ENCODE results near the gene RFTN1.

Gene RFTN1

DNA sequence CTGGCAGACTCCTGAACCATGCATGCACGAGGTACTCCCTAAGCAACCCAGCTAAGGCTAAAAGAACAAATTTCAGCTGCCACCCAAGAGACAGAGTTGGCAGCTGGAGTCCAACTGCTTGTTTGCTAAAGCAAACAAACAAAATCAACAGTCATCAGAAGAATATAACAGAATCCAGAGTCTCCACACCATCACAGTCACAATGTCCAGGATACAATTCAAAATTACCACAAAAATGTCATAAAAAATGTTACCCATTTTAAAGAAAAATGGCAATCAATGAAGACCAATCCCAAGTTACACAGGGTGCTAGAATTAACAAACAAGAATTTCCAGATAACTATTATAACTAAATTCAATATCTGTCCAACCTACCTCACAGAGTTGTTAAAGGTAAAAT lies 42.9 kb downstream of the RFTN1 start:
- Histone ChIP-seq H3K36me3 (no peaks in the 10 kb centered on the region), H3K4me1 (no peaks in the 10 kb centered on the region; the same call in none of the 2 replicates), H3K27me3 (no peaks in the 10 kb centered on the region), H3K4me3 (ENCODE audit: low read depth, low read length) (no peak overlapping the region), H3K9me3 (no peaks in the 10 kb centered on the region)
- TF ChIP-seq, protein P1, sequence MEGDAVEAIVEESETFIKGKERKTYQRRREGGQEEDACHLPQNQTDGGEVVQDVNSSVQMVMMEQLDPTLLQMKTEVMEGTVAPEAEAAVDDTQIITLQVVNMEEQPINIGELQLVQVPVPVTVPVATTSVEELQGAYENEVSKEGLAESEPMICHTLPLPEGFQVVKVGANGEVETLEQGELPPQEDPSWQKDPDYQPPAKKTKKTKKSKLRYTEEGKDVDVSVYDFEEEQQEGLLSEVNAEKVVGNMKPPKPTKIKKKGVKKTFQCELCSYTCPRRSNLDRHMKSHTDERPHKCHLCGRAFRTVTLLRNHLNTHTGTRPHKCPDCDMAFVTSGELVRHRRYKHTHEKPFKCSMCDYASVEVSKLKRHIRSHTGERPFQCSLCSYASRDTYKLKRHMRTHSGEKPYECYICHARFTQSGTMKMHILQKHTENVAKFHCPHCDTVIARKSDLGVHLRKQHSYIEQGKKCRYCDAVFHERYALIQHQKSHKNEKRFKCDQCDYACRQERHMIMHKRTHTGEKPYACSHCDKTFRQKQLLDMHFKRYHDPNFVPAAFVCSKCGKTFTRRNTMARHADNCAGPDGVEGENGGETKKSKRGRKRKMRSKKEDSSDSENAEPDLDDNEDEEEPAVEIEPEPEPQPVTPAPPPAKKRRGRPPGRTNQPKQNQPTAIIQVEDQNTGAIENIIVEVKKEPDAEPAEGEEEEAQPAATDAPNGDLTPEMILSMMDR (IDR thresholded peaks at IDR 0.05; ENCODE audit: low read depth, low read length): no peak
- DNase-seq: no peak

DNA sequence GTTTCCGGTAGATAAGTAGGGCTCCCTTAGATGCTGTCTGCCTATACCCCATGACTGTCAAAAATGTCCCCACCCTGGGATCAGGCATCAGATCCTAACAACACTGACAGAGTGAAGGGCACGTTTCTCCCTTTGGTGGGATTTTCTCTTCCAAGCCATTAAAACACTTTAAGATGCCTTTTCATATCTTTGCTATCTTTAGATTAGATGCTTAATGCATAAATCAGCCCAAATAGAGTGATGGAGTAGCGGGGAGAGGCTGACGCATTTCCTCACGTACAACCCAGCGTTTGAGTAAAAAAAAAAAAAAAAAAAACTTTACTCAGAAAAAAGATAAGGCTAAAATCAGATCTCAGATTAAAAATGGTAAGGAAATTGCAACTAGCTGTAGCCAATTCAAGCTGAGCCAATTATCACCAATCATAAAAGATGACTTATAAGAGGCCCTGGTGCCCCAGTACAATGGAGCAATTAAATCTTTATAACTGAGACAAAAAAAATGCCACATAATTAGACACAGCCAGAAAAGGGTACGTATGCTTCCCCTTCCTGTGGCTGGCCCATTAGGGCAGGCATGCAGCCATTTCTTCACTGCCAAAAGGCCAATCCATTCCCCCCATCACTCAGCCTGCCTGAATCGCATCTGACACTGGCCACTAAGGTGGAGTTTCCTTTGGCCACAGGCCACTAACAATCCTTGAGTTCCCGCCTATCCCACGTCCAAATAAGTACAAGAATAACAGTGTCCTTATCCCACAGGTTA lies 45.0 kb downstream of the RFTN1 start:
- Histone ChIP-seq H3K36me3 (no peaks in the 10 kb centered on the region), H3K4me3 (ENCODE audit: low read depth, low read length) (no peak overlapping the region)

DNA sequence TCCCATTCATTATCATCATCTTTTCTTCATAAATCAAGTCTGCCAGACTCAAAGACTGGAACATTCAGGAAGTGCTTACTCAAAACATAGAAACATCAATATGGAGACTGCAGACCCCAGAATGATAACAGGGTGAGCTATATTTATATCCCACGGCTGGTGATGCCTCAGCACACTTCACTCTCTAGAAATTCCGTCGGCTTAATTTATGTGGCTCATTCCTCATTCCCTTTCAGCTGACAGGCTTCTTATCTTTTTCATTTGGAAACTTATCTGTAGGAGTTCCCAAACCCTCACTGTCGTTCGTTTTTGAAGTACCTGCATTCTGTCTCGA lies 45.5 kb downstream of the RFTN1 start:
- TF ChIP-seq, protein P1 (IDR thresholded peaks at IDR 0.05; ENCODE audit: low read depth, low read length): no peak
- Histone ChIP-seq H3K27me3 (no peaks in the 10 kb centered on the region), H3K4me3 (ENCODE audit: low read depth, low read length) (no peak overlapping the region), H3K36me3 (no peaks in the 10 kb centered on the region), H3K9me3 (no peaks in the 10 kb centered on the region), H3K4me1 (no peaks in the 10 kb centered on the region; the same call in none of the 2 replicates)
- DNase-seq: no peak

More for the DNA sequence above, 45.0 kb downstream of the RFTN1 start:
- Histone ChIP-seq H3K4me1 (no peaks in the 10 kb centered on the region; the same call in none of the 2 replicates), H3K27me3 (no peaks in the 10 kb centered on the region), H3K9me3 (no peaks in the 10 kb centered on the region)
- no peak for DNase-seq
- TF ChIP-seq, protein P1 (IDR thresholded peaks at IDR 0.05; ENCODE audit: low read depth, low read length): no peak

DNA sequence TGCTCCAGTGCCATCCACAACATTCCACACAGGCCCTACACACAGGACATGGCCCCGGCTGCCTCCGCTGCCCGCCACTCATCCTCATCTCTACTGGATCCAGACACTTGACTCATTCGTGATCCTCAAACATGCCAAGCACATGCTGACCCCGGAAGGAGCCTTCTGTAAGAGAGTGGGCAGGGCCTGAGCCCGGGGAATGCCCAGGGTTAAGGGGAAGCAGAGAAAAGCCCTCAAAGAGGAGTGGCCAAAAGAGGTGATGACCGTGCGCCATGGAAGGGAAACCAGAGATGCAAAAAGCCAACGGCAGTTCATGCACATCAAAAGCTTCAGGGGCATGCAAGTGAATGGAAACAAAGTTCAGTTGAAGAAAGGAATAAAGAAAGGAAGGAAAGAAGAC lies 46.1 kb downstream of the RFTN1 start:
- Histone ChIP-seq H3K36me3 (no peaks in the 10 kb centered on the region), H3K9me3 (no peaks in the 10 kb centered on the region), H3K27me3 (no peaks in the 10 kb centered on the region), H3K4me1 (peaks cover under 1% of the 10 kb centered on the region), H3K4me3 (ENCODE audit: low read depth, low read length) (no peak overlapping the region)
- no peak for DNase-seq
- TF ChIP-seq, protein P1 (IDR thresholded peaks at IDR 0.05; ENCODE audit: low read depth, low read length): no peak

DNA sequence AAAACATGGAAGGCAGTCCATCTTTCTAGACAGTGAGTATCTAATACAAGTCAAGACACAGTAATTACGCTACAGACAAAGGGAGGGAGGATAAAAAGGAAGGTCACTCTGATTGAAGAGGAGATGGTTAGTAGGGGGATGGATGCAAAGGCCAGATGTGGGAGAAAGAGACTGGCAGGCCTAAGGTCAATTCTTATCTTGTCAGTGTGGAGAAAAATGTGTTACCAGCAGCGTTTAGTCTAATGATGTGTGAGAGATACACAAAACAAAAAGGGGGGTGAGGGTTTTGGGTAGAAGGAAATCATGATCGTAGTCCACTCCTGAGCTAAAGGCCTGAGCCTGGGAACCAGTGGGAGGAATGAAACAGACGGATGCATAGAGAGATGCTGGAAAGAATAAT lies 46.7 kb downstream of the RFTN1 start:
- no peaks in the 10 kb centered on the region for H3K36me3 ChIP-seq
- H3K9me3 ChIP-seq: no peaks in the 10 kb centered on the region
- peaks cover 4% of the 10 kb centered on the region for H3K4me1 ChIP-seq
- TF ChIP-seq, protein P1 (IDR thresholded peaks at IDR 0.05; ENCODE audit: low read depth, low read length): no peak
- no peak for DNase-seq
- H3K27me3 ChIP-seq: no peaks in the 10 kb centered on the region
- H3K4me3 ChIP-seq (ENCODE audit: low read depth, low read length): no peak overlapping the region

DNA sequence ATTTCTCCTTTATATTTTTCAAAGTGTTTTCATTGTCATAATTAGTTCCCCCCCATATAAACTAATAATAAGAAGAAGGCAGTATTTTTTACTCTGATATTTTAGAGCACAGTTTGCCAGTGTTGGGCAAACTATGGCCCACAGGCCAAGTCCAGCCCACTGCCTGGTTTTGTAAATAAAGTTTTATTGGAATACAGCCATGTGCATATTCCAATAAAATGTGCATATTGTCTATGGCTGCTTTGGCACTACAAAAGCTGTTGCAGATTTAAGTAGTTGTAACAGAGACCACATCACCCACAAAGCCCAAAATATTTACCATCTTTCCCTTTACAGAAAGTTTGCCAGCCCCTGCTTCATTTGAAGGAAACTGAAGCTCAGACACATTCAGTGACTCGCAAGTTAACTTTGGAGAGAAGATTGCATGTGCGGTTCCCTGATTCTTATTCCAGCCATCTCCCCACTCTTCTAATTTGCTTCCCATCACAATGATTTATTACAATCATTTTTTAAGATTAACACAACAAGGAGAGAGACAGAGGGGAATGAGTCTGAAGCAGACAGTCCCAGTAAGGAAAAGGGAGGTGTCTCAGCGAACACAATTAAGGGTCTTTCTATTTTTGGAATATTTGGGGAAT lies 48.9 kb downstream of the RFTN1 start:
- H3K4me3 ChIP-seq (ENCODE audit: low read depth, low read length): no peak overlapping the region

More for the DNA sequence above, 48.9 kb downstream of the RFTN1 start:
- TF ChIP-seq, protein P1 (IDR thresholded peaks at IDR 0.05; ENCODE audit: low read depth, low read length): no peak
- Histone ChIP-seq H3K27me3 (no peaks in the 10 kb centered on the region), H3K9me3 (no peaks in the 10 kb centered on the region), H3K36me3 (no peaks in the 10 kb centered on the region), H3K4me1 (peaks cover 10% of the 10 kb centered on the region)
- DNase-seq: no peak
